GOT3 (cell line): ENCODE measurements around the gene EYS.
"Not testable (repeated sequence)": the region's sequence is repeated elsewhere in the genome, so short reads cannot be mapped to it uniquely, and the experiment has no call there.

Experiments used
- DNase-seq: peaks from one replicate; lab custom pipeline; 2025; ENCODE audit warnings: mixed read lengths; lab: John Stamatoyannopoulos, UW

Gene EYS

GRCh38 chr6:64301307-64302236 is 1405.5 kb downstream of the EYS start:
- no peak for DNase-seq

DNA sequence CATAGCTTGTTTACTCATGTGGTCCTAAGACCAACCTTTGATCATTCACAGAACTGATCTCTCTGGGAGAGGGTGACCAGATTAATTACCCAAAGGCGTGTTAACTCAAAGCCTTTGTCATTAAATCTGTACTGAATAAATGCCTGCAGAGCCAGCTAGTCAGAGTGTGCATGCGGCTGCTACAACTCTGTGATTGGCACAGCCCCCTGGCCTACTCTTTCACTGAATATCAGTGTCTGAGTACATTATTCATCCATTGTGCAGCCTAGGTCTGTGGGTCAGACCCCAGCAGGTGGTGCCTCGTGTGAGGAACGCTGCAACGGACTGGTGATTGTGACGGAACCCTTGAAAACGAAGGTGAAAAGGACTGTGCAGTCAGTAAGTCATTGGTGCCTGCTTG is 1407.8 kb downstream of the EYS start:
- DNase-seq: no peak

DNA sequence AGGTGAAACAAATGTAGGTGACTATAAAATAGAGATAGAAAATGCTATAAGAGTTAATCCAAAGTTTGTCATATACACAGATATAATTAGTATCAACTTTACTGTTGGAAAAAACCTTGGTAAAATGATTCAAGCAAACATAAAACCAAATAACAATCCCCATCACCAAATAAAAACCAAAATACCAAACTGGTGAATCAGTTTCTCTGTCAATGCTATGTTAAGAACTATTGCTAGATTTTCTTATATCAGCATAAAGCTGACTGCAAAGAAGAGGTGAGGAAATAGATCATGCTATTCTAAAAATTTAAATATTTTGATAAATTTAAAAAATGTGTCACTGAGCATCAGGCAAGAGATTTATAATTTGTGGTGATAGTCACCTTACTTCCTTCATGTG is 1413.0 kb downstream of the EYS start:
- no peak for DNase-seq

GRCh38 chr6:64293298-64293697 is 1413.7 kb downstream of the EYS start:
- no peak for DNase-seq

DNA sequence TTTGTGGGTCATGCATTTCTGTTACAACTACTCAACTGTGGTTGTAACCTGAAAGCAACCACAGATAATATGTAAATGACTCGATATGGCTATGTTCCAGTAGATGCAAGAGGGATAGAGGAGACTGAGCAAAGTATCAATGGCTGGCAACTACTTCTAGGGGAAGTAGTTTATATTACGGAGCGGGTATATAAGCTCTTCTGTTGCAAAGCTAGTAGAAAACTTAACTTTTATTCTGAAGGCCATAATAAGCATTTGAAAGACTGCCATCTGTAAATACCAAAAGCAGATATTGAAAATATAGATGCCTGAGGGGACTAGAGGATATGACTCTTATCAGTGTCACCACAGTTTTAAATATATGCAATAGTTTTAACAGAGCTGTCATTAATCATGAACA is 1416.2 kb downstream of the EYS start:
- no peak for DNase-seq

- DNase-seq: no peak
These were observed 1417.1 kb downstream of the EYS start for GRCh38 chr6:64289931-64290330.

DNA sequence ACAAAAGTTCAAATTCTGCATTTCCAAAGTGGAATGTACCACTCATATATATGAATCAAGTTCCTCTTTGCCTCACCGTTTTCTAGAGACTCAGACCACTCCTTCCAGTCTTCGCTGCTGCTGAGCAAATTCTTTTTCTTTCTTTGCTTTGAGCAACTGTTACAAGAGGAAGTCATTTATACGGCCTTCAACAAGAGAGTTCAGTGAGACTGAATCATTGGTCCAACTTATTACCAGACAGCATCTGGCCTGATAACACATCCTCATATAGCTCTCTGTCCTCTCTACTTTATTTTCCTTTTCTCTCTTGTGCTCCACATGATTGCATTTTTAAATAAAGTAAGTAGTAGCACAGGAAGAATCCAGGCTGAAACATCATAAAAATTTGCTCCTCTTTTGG is 1418.7 kb downstream of the EYS start:
- DNase-seq: no peak

DNA sequence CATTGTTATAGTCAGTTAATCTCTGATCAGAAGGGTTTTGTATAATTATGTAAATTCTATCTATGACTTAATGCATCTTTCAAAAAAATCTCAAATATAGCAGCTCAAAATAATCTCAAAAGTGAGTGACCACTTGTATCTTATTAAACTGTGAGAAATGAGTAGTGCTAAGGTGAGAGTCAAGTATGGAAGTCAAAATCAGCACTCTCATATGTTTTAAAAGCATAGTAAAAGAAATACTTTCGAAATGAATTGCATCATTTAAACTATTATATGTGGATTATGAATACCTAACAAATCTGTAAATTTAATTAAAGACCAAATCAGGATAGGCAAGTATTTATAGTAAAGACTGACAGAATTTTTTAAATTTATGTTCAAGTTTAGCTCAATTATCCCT is 1425.9 kb downstream of the EYS start:
- no peak for DNase-seq

DNA sequence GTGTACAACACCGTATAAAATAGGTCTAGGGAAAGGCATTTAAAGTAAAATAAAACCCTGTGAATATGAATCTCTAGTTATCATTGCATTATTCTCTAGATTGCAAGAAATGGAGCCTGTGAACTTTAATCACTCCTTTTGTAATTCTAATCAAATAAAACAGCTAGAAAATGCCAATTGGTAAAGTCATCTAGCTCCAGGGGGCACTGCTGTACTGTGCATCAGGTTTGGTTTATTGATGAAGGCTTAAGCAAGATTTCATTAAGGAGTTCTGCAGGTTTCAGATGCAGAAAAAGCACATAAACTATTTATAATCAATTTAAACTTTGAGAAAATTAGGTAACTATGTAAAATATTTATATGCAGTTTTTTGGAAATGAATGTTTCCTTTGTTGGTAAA is 1426.5 kb downstream of the EYS start:
- DNase-seq: no peak

DNA sequence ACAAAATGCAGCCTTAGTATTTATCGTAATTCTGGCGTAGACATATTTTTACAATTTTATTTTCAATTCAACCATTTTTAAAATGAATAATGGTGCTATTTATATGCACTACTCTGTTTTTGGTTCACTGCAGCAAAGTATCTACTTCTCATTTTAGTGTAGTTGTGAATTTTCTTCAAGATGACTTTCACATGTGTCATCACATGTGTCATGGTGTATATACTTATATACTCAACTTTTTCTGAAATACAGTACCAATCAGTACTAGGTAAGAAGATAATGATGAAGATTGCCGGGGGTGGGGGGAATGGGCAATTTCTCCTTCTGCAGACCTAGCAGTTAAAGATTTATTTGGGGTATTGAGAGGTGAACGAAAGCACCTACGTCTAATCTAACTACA is 1436.9 kb downstream of the EYS start:
- no peak for DNase-seq

DNA sequence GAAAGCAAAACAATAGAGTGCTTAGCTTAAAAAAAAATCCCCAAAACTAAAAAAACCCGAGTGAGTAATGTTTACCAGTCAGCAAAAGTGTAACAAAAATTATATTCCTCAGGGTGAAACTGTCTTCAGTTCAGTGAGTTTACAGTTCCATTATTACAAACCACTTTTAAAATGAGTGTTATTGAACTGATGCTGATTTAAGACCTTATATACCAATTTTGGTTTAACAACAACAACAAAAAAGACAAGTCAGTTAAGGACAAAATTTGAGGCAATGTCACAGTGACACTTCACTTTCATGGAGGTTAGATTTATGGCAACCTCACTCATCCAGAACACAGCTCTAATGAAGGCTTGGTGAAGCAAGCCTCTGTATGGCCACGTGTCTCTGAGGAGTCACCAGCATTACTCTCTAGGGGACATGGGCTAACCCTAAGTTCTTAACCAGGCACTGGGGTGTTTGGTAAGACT is 1440.6 kb downstream of the EYS start:
- DNase-seq: no peak

GRCh38 chr6:64263778-64264177 is 1443.2 kb downstream of the EYS start:
- no peak for DNase-seq

GRCh38 chr6:64259372-64259771 is 1447.7 kb downstream of the EYS start:
- no peak for DNase-seq

- no peak for DNase-seq
These were observed 1448.3 kb downstream of the EYS start for GRCh38 chr6:64258752-64259151.

DNA sequence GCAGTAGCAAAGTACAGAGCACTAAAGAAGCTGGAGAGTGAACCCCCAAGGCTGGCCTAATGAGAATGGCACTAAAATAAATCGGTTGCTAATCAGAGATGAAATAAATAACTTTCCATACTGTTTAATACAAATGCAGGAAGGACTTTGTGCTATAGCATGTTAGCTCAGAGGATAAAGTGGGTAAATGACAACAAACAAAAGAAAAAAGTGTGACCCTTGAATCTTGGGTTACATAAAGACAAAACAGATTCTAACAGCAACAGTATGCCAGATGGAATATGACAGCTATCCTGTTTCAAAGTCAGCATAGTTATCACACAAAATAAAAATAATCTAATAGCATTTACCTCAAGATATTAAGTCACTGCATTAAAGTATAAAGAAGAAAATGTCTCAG is 1448.7 kb downstream of the EYS start:
- DNase-seq: no peak

DNA sequence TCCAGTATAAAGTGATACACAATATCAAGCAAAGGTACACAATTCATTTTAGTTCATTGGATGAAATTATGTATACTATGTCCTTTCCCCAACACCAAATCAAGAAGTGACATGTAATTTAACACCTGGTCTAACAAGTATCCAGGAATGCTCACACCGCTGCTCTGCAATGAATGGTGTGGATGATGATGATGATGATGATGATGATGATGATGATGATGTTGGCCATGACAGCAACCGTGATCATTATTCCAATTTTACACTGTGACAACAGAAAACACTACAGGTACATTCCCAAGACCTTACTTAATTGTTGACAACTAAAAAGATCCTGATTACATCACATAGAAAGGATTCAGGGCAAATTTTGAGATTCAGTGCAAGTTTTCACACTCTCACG is 1449.4 kb downstream of the EYS start:
- no peak for DNase-seq

DNA sequence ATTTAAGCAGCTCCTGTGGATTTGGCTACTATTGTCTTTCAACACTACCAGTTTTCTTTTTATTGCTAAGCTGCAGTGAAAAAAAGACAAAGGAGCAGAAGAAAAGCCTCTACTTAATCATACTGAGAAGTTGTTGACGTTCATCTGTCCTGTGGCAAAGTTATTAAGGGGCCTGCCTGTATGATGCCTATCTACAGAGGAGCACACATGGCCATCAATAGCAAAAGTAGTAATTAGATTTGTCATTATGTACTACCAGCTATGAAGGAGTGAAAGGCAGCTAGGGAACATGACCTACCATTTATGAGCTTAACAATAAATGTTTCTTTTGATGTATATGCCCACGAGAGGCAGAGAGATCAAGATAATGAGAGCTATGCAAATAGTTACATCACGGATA is 1450.5 kb downstream of the EYS start:
- no peak for DNase-seq

GRCh38 chr6:64255000-64255399 is 1452.0 kb downstream of the EYS start:
- DNase-seq: no peak

- DNase-seq: no peak
These were observed 1452.5 kb downstream of the EYS start for GRCh38 chr6:64254558-64254957.

DNA sequence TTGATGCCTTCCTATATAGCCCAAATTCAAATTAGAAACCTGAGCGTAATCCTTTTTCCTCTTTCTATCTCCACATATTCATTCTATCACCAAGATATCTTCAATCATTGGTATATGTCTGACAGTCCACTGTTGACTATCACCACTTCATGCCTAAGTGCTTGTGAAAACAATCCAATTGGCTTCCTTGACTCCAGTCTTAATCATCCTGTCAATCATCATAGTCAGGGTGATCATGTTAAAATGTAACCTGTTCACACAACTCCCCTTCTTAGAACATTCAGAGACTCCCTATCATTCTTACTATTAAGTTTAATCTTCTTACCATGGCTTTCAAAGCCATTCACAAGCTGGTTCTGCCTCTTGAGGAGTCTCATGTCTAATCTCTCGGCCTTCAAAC is 1454.8 kb downstream of the EYS start:
- DNase-seq: no peak

DNA sequence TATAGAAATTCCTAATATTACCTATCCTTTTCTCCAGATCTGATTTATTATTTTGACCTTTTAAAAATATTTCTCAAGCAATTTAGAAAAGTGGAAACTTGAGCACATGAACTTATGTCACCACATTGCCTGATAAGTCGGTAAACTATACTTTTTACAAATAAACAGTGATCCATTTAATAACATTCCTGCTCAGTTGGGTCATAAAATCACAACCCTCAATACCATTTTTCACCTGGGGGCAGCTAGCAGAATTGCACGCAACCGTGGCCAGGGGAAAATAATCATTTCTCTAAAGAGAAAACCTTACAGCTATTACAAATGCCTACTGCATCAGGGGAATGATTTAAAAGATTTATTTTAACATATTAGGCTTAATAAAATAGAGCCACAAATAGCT is 1456.9 kb downstream of the EYS start:
- no peak for DNase-seq

DNA sequence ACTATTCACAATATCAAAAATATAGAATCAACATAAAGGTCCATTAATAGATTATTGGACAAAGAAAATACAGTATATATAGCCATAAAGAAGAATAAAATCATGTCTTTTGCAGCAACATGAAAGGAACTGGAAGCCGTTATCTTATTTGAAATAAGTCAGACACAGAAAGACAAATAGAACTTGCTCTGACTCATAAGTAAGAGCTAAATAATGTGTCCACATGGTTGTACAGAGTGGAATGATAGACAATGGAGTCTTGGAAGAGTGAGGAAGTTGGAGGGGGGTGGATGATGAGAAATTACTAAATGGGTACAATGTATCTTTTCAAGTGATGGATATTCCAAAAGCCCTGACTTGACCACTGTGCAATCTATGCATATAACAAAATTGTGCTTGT is 1457.9 kb downstream of the EYS start:
- DNase-seq: no peak

- no peak for DNase-seq
These were observed 1463.4 kb downstream of the EYS start for GRCh38 chr6:64243618-64244017.

DNA sequence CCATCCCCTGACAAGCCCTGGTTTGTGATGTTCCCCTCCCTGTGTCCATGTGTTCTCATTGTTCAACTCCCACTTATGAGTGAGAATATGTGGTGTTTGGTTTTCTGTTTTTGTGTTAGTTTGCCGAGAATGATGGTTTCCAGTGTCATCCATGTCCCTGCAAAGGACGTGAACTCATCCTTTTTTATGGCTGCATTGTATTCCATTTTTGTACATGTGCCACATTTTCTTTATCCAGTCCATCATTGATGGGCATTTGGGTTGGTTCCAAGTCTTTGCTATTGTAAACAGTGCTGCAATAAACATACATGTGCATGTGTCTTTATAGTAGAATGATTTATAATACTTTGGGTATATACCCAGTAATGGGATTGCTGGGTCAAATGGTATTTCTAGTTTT is 1468.1 kb downstream of the EYS start:
- DNase-seq: not testable (repeated sequence)
